GM21526 (cell line): Measurements from ENCODE around the gene GSTCD.
"Not testable (repeated sequence)": the region's sequence is repeated elsewhere in the genome, so short reads cannot be mapped to it uniquely, and the experiment has no call there.

Experiments used
- ATAC-seq: cut with Tn5 transposase; IDR thresholded peaks from one replicate; pipeline ENCODE4 v1.9.1; 2021; ENCODE audit warnings: moderate library complexity; ENCODE audit not compliant: unreplicated experiment, low FRiP score

Gene GSTCD

GRCh38 chr4:105805501-105806120 is 97.0 kb downstream of the GSTCD start:
- no peak for ATAC-seq

- ATAC-seq = no peak
Observed at GRCh38 chr4:105807496-105807895, 98.9 kb downstream of the GSTCD start.

- ATAC-seq = no peak
Observed at GRCh38 chr4:105808030-105808749, 99.6 kb downstream of the GSTCD start.

GRCh38 chr4:105808750-105809041 is 100.1 kb downstream of the GSTCD start:
- no peak for ATAC-seq

GRCh38 chr4:105815701-105816100 is 107.1 kb downstream of the GSTCD start:
- ATAC-seq = no peak

GRCh38 chr4:105822061-105822460 is 113.5 kb downstream of the GSTCD start:
- no peak for ATAC-seq

GRCh38 chr4:105828074-105828473 is 119.5 kb downstream of the GSTCD start:
- no peak for ATAC-seq

- ATAC-seq = no peak
Observed at GRCh38 chr4:105831189-105831588, 122.6 kb downstream of the GSTCD start.

- ATAC-seq = no peak
Observed at GRCh38 chr4:105835177-105835576, 126.6 kb downstream of the GSTCD start.

- ATAC-seq = no peak
Observed at GRCh38 chr4:105836537-105836936, 128.0 kb downstream of the GSTCD start.

- no peak for ATAC-seq
Observed at GRCh38 chr4:105837037-105837436, 128.5 kb downstream of the GSTCD start.

GRCh38 chr4:105838082-105838481 is 129.5 kb downstream of the GSTCD start:
- ATAC-seq = no peak

- no peak for ATAC-seq
Observed at GRCh38 chr4:105840426-105841174, 132.0 kb downstream of the GSTCD start.

- no peak for ATAC-seq
Observed at GRCh38 chr4:105843941-105844340, 135.4 kb downstream of the GSTCD start.

GRCh38 chr4:105845559-105845958 is 137.0 kb downstream of the GSTCD start:
- ATAC-seq = no peak

- not testable (repeated sequence) for ATAC-seq
Observed at GRCh38 chr4:105848359-105848758, 139.8 kb downstream of the GSTCD start.

GRCh38 chr4:105851196-105851595 is 142.6 kb downstream of the GSTCD start:
- no peak for ATAC-seq

GRCh38 chr4:105852230-105852629 is 143.6 kb downstream of the GSTCD start:
- ATAC-seq = not testable (repeated sequence)

- ATAC-seq = no peak
Observed at GRCh38 chr4:105858466-105859040, 150.0 kb downstream of the GSTCD start.

- ATAC-seq = no peak
Observed at GRCh38 chr4:105859233-105859632, 150.6 kb downstream of the GSTCD start.

- no peak for ATAC-seq
Observed at GRCh38 chr4:105870963-105871362, 162.4 kb downstream of the GSTCD start.
